ENCODE results near the gene CHN2.

DNA sequence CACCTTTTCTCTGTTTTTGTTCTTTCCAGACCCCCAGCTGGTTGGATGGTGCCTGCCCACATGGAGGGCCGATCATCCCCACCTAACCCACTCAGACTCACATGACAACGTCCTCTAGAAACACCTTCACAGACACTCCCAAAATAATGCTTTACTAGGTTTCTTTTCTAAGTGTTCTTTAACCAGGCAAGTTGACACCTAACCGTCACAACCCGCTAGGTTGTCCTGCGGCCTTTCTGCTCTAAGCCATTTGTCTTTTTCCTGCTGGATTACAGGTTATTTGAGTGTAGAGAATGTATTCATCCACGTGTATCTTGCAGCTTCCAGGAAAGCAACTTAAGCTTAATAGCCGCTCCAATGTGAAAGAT lies 54.8 kb downstream of the CHN2 start:
- TF ChIP-seq, protein P1, sequence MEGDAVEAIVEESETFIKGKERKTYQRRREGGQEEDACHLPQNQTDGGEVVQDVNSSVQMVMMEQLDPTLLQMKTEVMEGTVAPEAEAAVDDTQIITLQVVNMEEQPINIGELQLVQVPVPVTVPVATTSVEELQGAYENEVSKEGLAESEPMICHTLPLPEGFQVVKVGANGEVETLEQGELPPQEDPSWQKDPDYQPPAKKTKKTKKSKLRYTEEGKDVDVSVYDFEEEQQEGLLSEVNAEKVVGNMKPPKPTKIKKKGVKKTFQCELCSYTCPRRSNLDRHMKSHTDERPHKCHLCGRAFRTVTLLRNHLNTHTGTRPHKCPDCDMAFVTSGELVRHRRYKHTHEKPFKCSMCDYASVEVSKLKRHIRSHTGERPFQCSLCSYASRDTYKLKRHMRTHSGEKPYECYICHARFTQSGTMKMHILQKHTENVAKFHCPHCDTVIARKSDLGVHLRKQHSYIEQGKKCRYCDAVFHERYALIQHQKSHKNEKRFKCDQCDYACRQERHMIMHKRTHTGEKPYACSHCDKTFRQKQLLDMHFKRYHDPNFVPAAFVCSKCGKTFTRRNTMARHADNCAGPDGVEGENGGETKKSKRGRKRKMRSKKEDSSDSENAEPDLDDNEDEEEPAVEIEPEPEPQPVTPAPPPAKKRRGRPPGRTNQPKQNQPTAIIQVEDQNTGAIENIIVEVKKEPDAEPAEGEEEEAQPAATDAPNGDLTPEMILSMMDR (IDR thresholded peaks at IDR 0.05), result no peak
- TF ChIP-seq EZH2phosphoT487 (IDR thresholded peaks at IDR 0.05), result no peak
